B cell (primary cell): ENCODE results near the gene UNC119. TPM values are rescaled to one million over a fixed set of nuclear protein-coding genes. Genes with fewer than 3 reads are reported as not detected.
A peak's percentile ranks its signal among the peaks of the same experiment; 100 is the strongest.

ENCODE experiments used
- ATAC-seq: fragments of 200-7000 bp; cut with Tn5 transposase; one replicate; pipeline ENCODE4 v1.10.0; 2021; ENCODE audit warnings: low read depth, mild to moderate bottlenecking, moderate number of reproducible peaks, moderate library complexity
- CTCF ChIA-PET: fragments of 350-600 bp; sonication (Branson Sonifier 250); formaldehyde crosslinking; loops from one replicate; lab custom pipeline; 2021; ENCODE audit warnings: antibody characterized with exemption, inconsistent platforms; lab: Charles Lee
- POLR2A ChIA-PET: fragments of 350-600 bp; sonication (Branson Sonifier 250); formaldehyde crosslinking; loops from one replicate; lab custom pipeline; 2021; ENCODE audit warnings: antibody characterized with exemption; lab: Charles Lee
- DNase-seq: peaks from one replicate; pipeline ENCODE4 v3.0.0; 2013
- H2AFZ ChIP-seq: 2 replicates; pipeline ENCODE4 v1.6.1; 2012; ENCODE audit warnings: mild to moderate bottlenecking, low read depth, low read length; ENCODE audit not compliant: insufficient read depth, poor library complexity, severe bottlenecking
- H3K27ac ChIP-seq, 2 donors: 1 replicate in 1 of 2; 2 replicates in 1 of 2; pipeline ENCODE4 v1.5.1; 2012 to 2013; ENCODE audit warnings: low read length in 2 of 2, mild to moderate bottlenecking in 2 of 2, moderate library complexity in 1 of 2
- H3K27me3 ChIP-seq, 4 experiments: fragments of 200-600 bp in 1 of 4; sonication (generic) in 1 of 4; replicated peaks in 1 of 4; 1 replicate in 2 of 4; 2 replicates in 2 of 4; pipeline versions ENCODE4 v1.6.1 to v1.7.0; 2013 to 2016; ENCODE audit warnings: low read length in 3 of 4, mild to moderate bottlenecking in 2 of 4, mixed read lengths in 1 of 4, moderate library complexity in 1 of 4; ENCODE audit not compliant: insufficient read depth in 4 of 4, control insufficient read depth in 3 of 4; ENCODE audit errors: control extremely low read depth in 1 of 4
- H3K36me3 ChIP-seq, 2 experiments: replicated peaks in 1 of 2; 1 replicate in 1 of 2; 2 replicates in 1 of 2; pipeline versions ENCODE4 v1.6.1 to v1.7.1; 2013; ENCODE audit warnings: low read length in 1 of 2; ENCODE audit not compliant: insufficient read depth in 2 of 2, control insufficient read depth in 1 of 2; ENCODE audit errors: control extremely low read depth in 1 of 2, extremely low read depth in 1 of 2
- H3K4me1 ChIP-seq, 2 donors: fragments of 200-600 bp in 1 of 2; sonication (generic) in 1 of 2; 1 replicate in 1 of 2; 2 replicates in 1 of 2; pipeline versions ENCODE4 v1.5.1 to v1.6.1; 2013 to 2017; ENCODE audit warnings: low read length in 2 of 2; ENCODE audit not compliant: control insufficient read depth in 2 of 2, insufficient read depth in 2 of 2
- H3K4me2 ChIP-seq: replicated peaks from 2 replicates; pipeline ENCODE3; 2012; ENCODE audit warnings: mild to moderate bottlenecking, low read depth, low read length; ENCODE audit not compliant: poor library complexity, severe bottlenecking
- H3K4me3 ChIP-seq, 5 experiments: fragments of 200-600 bp in 1 of 5; sonication (generic) in 1 of 5; 1 replicate in 3 of 5; 2 replicates in 2 of 5; pipeline versions ENCODE4 v1.5.1 to v1.7.0; 2011 to 2016; ENCODE audit warnings: low read length in 4 of 5, mild to moderate bottlenecking in 4 of 5, low read depth in 2 of 5, control low read depth in 1 of 5, moderate library complexity in 1 of 5; ENCODE audit not compliant: insufficient read depth in 1 of 5; ENCODE audit errors: control extremely low read depth in 1 of 5, extremely low read depth in 1 of 5
- H3K79me2 ChIP-seq: fragments of 200-600 bp; sonication (generic); one replicate; pipeline ENCODE4 v1.6.0; 2016; ENCODE audit warnings: low read length; ENCODE audit not compliant: control insufficient read depth, insufficient read depth
- H3K9ac ChIP-seq: fragments of 200-600 bp; sonication (generic); 2 replicates; pipeline ENCODE4 v1.6.1; 2017; ENCODE audit warnings: mild to moderate bottlenecking, low read length, moderate library complexity
- H3K9me3 ChIP-seq, 3 donors: one replicate each; pipeline versions ENCODE4 v1.6.1 to v1.7.1; 2013; ENCODE audit warnings: low read length in 2 of 3; ENCODE audit not compliant: control insufficient read depth in 2 of 3, insufficient read depth in 1 of 3; ENCODE audit errors: control extremely low read depth in 1 of 3
- H4K20me1 ChIP-seq: 2 replicates; pipeline ENCODE4 v1.6.0; 2012; ENCODE audit warnings: mild to moderate bottlenecking, low read length; ENCODE audit not compliant: insufficient read depth, control insufficient read depth, poor library complexity, severe bottlenecking
- H3K27ac Mint-ChIP-seq: one replicate; pipeline ENCODE4 v1.8.0; 2021; ENCODE audit warnings: mixed read lengths
- H3K27me3 Mint-ChIP-seq: one replicate; pipeline ENCODE4 v1.8.0; 2021; ENCODE audit warnings: mixed read lengths
- H3K4me1 Mint-ChIP-seq: one replicate; pipeline ENCODE4 v1.8.0; 2021; ENCODE audit warnings: mixed read lengths
- H3K4me3 Mint-ChIP-seq: one replicate; pipeline ENCODE4 v1.8.0; 2021; ENCODE audit warnings: mixed read lengths
- H3K9me3 Mint-ChIP-seq: one replicate; pipeline ENCODE4 v1.8.0; 2022; ENCODE audit warnings: mixed read lengths; ENCODE audit not compliant: insufficient read depth
- EZH2 ChIP-seq: IDR thresholded peaks from 2 replicates; pipeline ENCODE4 v1.6.1; 2012; ENCODE audit warnings: borderline replicate concordance, low read depth, mild to moderate bottlenecking, moderate library complexity, low read length; ENCODE audit not compliant: insufficient read depth, poor library complexity, severe bottlenecking
- WGBS: methylation state at CpG from one replicate; pipeline ENCODE4 v1.1.5; 2013; ENCODE audit warnings: missing lambda C conversion rate; ENCODE audit not compliant: insufficient coverage; 5-methylcytosine and 5-hydroxymethylcytosine counted together
- intact Hi-C: fragments of 100-400 bp; cut with micrococcal nuclease; formaldehyde crosslinking; loops from one replicate; pipeline ENCODE4 v1.10.0; 2022
- polyA plus RNA-seq: library from polyadenylated mRNA; depleted of rRNA; stranded (reverse); fragments of >200 nt; gene quantifications from 2 replicates; pipeline ENCODE4 v1.2.3, GENCODE V29; 2012
- total RNA-seq, 2 donors: library from RNA; stranded (reverse); fragments of 120-200 nt in 1 of 2; gene quantifications; 1 replicate in 1 of 2; 2 replicates in 1 of 2; pipeline versions ENCODE4 v1.2.3 to v1.2.4, GENCODE V29; 2013 to 2022
- TF ChIP-seq, protein P1 (sequence below): fragments of 200-600 bp; IDR thresholded peaks from one replicate; pipeline ENCODE4 v1.8.0; 2022; ENCODE audit warnings: antibody characterized with exemption, mild to moderate bottlenecking

The UNC119 gene
- total and polyA plus RNA-seq, 2 donors (not counting 1 experiment from before 2014, with no cell fraction given), result 75.3 to 174 TPM

GRCh38 chr17:28547096-28547622 is 5.3 kb downstream of the UNC119 start:
- no peaks in the 10 kb centered on the region for H3K27me3 ChIP-seq
- Mint-ChIP-seq H3K27ac (peak overlapping the region; percentile 96), H3K27me3 (no peaks in the 10 kb centered on the region), H3K4me1 (peaks cover 67% of the 10 kb centered on the region), H3K4me3 (peak overlapping the region; percentile 83), H3K9me3 (no peaks in the 10 kb centered on the region)
- H4K20me1 ChIP-seq, result peaks cover 7% of the 10 kb centered on the region
- TF ChIP-seq, protein P1, sequence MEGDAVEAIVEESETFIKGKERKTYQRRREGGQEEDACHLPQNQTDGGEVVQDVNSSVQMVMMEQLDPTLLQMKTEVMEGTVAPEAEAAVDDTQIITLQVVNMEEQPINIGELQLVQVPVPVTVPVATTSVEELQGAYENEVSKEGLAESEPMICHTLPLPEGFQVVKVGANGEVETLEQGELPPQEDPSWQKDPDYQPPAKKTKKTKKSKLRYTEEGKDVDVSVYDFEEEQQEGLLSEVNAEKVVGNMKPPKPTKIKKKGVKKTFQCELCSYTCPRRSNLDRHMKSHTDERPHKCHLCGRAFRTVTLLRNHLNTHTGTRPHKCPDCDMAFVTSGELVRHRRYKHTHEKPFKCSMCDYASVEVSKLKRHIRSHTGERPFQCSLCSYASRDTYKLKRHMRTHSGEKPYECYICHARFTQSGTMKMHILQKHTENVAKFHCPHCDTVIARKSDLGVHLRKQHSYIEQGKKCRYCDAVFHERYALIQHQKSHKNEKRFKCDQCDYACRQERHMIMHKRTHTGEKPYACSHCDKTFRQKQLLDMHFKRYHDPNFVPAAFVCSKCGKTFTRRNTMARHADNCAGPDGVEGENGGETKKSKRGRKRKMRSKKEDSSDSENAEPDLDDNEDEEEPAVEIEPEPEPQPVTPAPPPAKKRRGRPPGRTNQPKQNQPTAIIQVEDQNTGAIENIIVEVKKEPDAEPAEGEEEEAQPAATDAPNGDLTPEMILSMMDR, result no peak
- no peak for TF ChIP-seq EZH2
- H3K36me3 ChIP-seq, result peaks cover 0 to 28% of the 10 kb centered on the region in 2 experiments
- no peak for ATAC-seq
- peak overlapping the region in 3 of 5 experiments; percentile 10 to 50 (median 44) for H3K4me3 ChIP-seq
- DNase-seq, result peak; percentile 20
- H3K27ac ChIP-seq, result peak overlapping the region; percentile 91 to 97
- 93% methylated on average over 9 of the region's 14 CpGs for WGBS
- ChIA-PET POLR2A (interaction anchor here (0.5 to 1.4 kb wide), 6 partner anchors 19 to 348 kb away, joined by 3 to 5 read pairs (median 4); partner anchors contain the start of gene ALDOC), CTCF (interaction anchor here (0.6 to 5.2 kb wide), 11 partner anchors 11 to 100 kb away, joined by 3 to 31 read pairs (median 6); partner anchors contain the start of genes ALDOC and PIGS)
- peak overlapping the region; percentile 49 for H3K9ac ChIP-seq
- intact Hi-C loops, result loop anchor here (1.0 kb wide), 1 partner anchor 52 kb away; the partner anchor contains the start of gene SPAG5
- H3K9me3 ChIP-seq, result no peaks in the 10 kb centered on the region
- H2AFZ ChIP-seq, result peak overlapping the region; percentile 70
- H3K79me2 ChIP-seq, result peaks cover 11% of the 10 kb centered on the region
- H3K4me2 ChIP-seq, result peak overlapping the region; percentile 85
- H3K4me1 ChIP-seq, result peaks cover 57 to 69% of the 10 kb centered on the region in 2 donors

GRCh38 chr17:28545787-28546415 is 6.5 kb downstream of the UNC119 start:
- no peak overlapping the region for H3K4me3 ChIP-seq
- H3K27ac Mint-ChIP-seq, result peak overlapping the region; percentile 41
- peaks cover 57% of the 10 kb centered on the region for H3K4me1 Mint-ChIP-seq
- H3K27me3 Mint-ChIP-seq, result no peaks in the 10 kb centered on the region
- no peaks in the 10 kb centered on the region for H3K9me3 ChIP-seq
- H2AFZ ChIP-seq, result no peak overlapping the region
- no peak overlapping the region for H3K9ac ChIP-seq
- H3K4me1 ChIP-seq, result peaks cover 47 to 58% of the 10 kb centered on the region in 2 donors
- WGBS, result 80% methylated on average over 5 of the region's 6 CpGs
- intact Hi-C loops, result no loop called here
- H3K27me3 ChIP-seq, result no peaks in the 10 kb centered on the region
- no peak overlapping the region for H3K4me3 Mint-ChIP-seq
- ATAC-seq, result no peak
- POLR2A ChIA-PET, result no interaction called here
- H3K4me2 ChIP-seq, result no peak overlapping the region
- H3K36me3 ChIP-seq, result peaks cover 0 to 28% of the 10 kb centered on the region in 2 experiments
- H3K79me2 ChIP-seq, result peaks cover 11% of the 10 kb centered on the region
- H3K9me3 Mint-ChIP-seq, result no peaks in the 10 kb centered on the region
- CTCF ChIA-PET, result interaction anchor here (4.3 kb wide), 1 partner anchor 66 kb away, joined by 30 read pairs; no protein-coding TSS in a partner anchor
- no peak overlapping the region for H3K27ac ChIP-seq
- DNase-seq, result no peak
- TF ChIP-seq, protein P1, result no peak
- no peak for TF ChIP-seq EZH2
- H4K20me1 ChIP-seq, result peaks cover 3% of the 10 kb centered on the region
